ENCODE results near the gene PIBF1.
"Not testable (repeated sequence)": the region's sequence is repeated elsewhere in the genome, so short reads cannot be mapped to it uniquely, and the experiment has no call there.

Gene PIBF1

DNA sequence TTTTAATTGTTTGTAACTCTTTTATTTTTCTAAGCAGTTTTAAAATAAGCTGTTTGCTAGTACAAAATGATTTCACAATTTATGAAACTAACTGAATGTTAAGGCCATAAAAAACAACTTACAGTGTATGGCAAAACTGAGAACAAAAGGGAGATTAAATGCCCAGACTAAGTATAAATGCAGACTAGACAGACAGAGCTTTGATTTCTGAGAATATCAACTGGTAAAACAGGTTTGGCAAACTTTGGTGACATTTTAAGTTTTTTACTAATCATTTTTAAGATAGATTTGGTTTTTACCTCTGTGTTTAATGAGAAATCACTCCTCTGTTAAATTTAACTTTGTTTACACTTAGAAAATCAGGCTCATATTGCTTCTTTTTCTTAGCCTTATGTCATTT, 149.4 kb downstream of the PIBF1 start:
- no peak for DNase-seq (ENCODE audit: low spot score)
- in situ Hi-C loops (cut with MboI; ENCODE audit: low pct_unique_long_range_greater_than_20kb, low sequenced_read_pairs, unreplicated experiment), result no loop called here

DNA sequence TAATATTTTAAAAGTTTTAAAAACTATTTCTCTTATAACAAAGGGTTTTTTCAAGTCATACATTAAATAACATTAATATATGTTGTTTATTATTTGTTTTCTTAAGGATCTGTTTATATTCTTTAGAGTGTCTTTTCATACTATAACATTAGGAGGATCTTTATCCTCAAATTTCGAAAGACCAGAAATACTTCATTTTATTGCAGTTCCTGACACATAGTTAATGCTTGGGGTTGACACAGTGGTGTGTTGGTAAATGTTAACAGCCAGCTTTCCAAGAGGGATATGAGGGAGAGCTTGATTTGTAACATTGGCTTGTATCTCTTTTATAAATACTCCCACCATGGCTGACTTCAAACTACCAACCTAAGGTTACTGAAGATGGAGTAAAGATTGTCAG, 150.3 kb downstream of the PIBF1 start:
- DNase-seq (ENCODE audit: low spot score), result no peak
- TF ChIP-seq, protein P1, sequence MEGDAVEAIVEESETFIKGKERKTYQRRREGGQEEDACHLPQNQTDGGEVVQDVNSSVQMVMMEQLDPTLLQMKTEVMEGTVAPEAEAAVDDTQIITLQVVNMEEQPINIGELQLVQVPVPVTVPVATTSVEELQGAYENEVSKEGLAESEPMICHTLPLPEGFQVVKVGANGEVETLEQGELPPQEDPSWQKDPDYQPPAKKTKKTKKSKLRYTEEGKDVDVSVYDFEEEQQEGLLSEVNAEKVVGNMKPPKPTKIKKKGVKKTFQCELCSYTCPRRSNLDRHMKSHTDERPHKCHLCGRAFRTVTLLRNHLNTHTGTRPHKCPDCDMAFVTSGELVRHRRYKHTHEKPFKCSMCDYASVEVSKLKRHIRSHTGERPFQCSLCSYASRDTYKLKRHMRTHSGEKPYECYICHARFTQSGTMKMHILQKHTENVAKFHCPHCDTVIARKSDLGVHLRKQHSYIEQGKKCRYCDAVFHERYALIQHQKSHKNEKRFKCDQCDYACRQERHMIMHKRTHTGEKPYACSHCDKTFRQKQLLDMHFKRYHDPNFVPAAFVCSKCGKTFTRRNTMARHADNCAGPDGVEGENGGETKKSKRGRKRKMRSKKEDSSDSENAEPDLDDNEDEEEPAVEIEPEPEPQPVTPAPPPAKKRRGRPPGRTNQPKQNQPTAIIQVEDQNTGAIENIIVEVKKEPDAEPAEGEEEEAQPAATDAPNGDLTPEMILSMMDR (IDR thresholded peaks at IDR 0.05; ENCODE audit: extremely low read depth, insufficient read depth, missing control alignments), result no peak
- in situ Hi-C loops (cut with MboI; ENCODE audit: low pct_unique_long_range_greater_than_20kb, low sequenced_read_pairs, unreplicated experiment), result no loop called here

More for the DNA sequence above, 149.4 kb downstream of the PIBF1 start:
- TF ChIP-seq, protein P1 (IDR thresholded peaks at IDR 0.05; ENCODE audit: extremely low read depth, insufficient read depth, missing control alignments), result no peak

DNA sequence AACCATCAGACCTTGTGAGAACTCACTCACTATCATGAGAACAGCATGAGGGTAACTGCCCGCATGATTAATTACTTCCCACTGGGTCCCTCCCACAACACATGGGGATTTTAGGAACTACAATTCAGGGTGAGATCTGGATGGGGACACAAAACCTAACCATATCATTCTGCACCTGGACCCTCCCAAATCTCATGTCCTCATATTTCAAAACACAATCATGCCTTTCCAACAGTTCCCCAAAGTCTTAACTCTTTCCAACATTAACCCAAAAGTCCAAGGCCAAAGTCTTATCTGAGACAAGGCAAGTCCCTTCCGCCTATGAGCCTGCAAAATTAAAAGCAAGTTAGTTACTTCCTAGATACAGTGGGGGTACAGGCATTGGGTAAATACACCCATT, 164.3 kb downstream of the PIBF1 start:
- in situ Hi-C loops (cut with MboI; ENCODE audit: low pct_unique_long_range_greater_than_20kb, low sequenced_read_pairs, unreplicated experiment); DNase-seq (ENCODE audit: low spot score): not testable (repeated sequence)

DNA sequence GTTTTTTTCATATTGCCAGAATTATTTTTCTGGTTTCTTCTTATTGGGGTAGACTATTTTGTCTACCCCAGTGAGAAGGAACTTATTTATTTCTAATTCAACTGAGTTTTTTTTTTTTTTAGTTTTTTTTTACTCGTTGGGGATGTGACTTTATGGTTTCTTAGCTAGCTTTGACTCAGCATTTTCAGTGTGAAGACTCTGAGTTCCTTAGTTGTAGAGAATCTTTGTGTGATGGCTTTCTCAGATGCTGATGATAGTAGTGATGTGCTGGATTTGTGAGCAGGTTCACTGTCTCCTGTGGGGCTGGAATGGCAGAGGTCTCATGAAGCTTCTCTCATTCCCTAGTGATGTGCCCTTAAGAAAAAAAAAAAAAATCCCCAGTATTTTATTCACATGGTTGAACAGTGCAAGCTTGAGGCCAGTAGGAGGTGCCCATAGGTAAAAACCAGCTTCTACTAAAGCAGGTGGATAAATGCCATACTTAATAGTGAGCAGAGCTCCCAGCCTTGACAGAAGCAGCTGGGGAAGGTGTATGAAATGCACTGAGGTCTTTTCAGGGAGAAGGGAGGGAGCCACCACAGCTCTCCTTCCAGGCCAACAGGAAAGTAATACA, 170.7 kb downstream of the PIBF1 start:
- DNase-seq (ENCODE audit: low spot score), result no peak
- TF ChIP-seq, protein P1 (IDR thresholded peaks at IDR 0.05; ENCODE audit: extremely low read depth, insufficient read depth, missing control alignments), result no peak
- in situ Hi-C loops (cut with MboI; ENCODE audit: low pct_unique_long_range_greater_than_20kb, low sequenced_read_pairs, unreplicated experiment), result no loop called here

DNA sequence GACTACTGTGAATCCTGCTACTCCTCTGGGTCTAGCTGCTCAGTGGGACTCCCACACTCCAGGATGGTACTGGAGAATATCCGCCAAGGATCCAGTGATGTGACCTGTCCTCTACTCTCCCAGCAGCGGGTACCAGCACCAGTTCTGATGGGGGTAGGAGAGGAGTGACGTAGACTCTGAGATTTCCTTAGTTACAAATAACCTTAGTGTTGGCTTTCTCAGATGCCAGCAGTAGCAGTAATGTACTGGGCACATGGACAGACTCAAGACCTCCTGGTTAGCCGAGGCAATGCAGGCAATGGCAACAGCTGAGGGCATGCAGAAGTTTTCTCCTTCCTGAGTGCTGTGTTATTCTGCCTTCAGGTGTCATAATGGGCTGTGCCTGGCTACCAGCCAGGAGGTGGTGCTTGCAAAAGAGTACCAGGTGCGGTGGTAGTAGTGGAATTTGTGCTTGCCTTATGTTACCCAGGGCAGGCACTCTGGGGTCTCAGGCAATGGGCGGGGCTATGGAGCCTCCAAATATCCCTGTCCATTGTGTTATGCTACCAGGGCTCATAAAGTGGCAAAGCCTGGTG, 171.5 kb downstream of the PIBF1 start:
- in situ Hi-C loops (cut with MboI; ENCODE audit: low pct_unique_long_range_greater_than_20kb, low sequenced_read_pairs, unreplicated experiment), result no loop called here
- TF ChIP-seq, protein P1 (IDR thresholded peaks at IDR 0.05; ENCODE audit: extremely low read depth, insufficient read depth, missing control alignments), result no peak
- no peak for DNase-seq (ENCODE audit: low spot score)

DNA sequence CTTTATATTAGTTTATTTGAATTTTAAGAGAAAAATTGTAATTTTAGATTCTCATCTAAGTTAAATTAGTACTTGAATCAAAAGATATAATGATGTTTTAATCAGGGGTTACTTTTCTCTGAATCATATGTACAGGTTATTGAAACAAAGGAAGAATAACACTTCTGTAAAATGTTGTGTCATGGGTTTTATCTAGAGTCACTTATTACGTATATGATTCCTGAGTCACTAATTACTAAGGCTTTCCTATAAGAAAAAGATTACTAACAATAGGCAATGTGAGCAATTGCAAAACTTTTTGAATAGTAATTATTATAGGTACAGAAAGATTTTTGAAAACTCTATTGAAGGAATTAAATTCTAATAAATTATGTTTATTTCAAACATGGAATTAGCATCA, 177.7 kb downstream of the PIBF1 start:
- in situ Hi-C loops (cut with MboI; ENCODE audit: low pct_unique_long_range_greater_than_20kb, low sequenced_read_pairs, unreplicated experiment), result no loop called here
- no peak for DNase-seq (ENCODE audit: low spot score)
- TF ChIP-seq, protein P1 (IDR thresholded peaks at IDR 0.05; ENCODE audit: extremely low read depth, insufficient read depth, missing control alignments), result no peak

DNA sequence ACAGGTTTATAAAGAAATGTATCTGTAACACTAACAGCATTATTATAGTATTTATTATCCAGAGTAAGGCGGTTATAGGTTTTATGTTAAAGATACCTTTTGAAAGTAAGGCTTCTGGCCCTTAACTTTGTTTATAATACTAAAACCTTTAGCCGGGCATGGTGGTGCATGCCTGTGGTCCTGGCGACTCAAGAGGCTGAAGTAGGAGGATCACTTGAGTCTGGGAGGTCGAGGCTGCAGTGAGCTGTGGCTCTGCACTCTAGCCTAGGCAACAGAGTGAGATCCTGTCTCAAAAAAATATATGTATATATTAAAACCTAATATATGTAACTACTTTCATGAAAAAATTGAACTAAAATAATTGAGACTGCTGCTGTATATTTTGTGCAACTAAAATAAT, 178.2 kb downstream of the PIBF1 start:
- no peak for DNase-seq (ENCODE audit: low spot score)
- in situ Hi-C loops (cut with MboI; ENCODE audit: low pct_unique_long_range_greater_than_20kb, low sequenced_read_pairs, unreplicated experiment), result no loop called here
- TF ChIP-seq, protein P1 (IDR thresholded peaks at IDR 0.05; ENCODE audit: extremely low read depth, insufficient read depth, missing control alignments), result no peak

Data from GM13977 (cell line).